ENCODE measurements around the gene OR10A3. TPM values are rescaled to one million over a fixed set of nuclear protein-coding genes. Genes with fewer than 3 reads are reported as not detected.

The OR10A3 gene
- total RNA-seq, 4 donors from 2014 or later = not detected

DNA sequence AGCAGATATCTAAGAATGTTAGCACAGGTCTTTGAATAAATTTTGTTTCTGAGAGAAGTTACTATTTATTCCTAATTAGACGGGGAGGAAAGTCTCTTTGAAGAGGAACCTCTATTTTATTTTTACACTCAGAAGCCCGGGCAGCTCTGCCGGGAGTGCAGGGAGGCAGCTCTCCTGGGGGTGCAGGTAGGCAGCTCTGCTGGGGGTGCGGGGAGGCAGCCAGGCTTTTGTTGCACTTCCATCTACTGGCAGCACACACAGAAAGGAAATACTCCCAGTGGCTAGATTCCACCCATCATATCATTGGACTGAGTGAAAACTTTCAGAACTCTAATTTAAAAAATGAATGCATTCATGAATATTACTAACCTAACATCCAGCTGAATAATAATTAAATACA is 35.0 kb downstream of the OR10A3 start:
- H3K9me3 ChIP-seq = no peaks in the 10 kb centered on the region
- no peak for ATAC-seq
- no peaks in the 10 kb centered on the region for H3K4me1 ChIP-seq
- peaks cover 8% of the 10 kb centered on the region for H3K27me3 ChIP-seq
- no peak overlapping the region for H3K27ac ChIP-seq
- TF ChIP-seq POLR2AphosphoS5 (IDR thresholded peaks at IDR 0.05) = no peak
- H3K36me3 ChIP-seq = no peaks in the 10 kb centered on the region
- no peak overlapping the region for H3K4me3 ChIP-seq
- 29 to 44% methylated on average over 3 to 4 of the region's 4 CpGs for WGBS, 2 donors (ENCODE audit: low coverage in 1 of 2)

DNA sequence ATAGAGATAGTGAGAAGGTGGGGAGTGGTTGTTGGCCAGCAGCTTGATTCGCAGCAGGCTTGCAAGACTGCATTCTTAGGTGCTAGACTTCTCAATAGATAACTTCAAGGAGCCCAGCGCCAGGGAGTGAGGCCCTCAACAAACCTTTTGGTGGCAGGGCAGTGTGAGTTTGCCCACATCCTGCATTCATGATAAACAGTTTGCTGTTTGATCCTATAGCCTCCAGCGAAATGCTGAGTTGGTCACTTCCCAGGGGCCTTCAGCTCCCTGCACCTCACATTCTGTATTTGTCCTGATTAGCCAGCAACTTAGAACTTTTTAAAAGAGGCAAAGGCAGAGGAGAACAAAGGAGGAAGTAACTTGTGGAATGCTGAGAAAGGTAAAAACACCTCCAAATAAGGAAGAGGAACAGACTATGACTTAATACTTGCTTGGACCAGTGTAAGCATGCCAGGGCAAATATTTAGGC is 35.5 kb downstream of the OR10A3 start:
- 37 to 50% methylated on average over 2 to 3 of the region's 3 CpGs for WGBS, 2 donors (ENCODE audit: low coverage in 1 of 2)
- ATAC-seq = no peak
- Histone ChIP-seq H3K36me3 (no peaks in the 10 kb centered on the region), H3K27ac (no peak overlapping the region), H3K27me3 (peaks cover 4% of the 10 kb centered on the region), H3K4me1 (no peaks in the 10 kb centered on the region), H3K9me3 (no peaks in the 10 kb centered on the region), H3K4me3 (no peak overlapping the region)
- TF ChIP-seq POLR2A (IDR thresholded peaks at IDR 0.05) (no peak), EP300 (IDR thresholded peaks at IDR 0.05) (no peak), POLR2AphosphoS5 (IDR thresholded peaks at IDR 0.05) (no peak)
- TF ChIP-seq, protein P1, sequence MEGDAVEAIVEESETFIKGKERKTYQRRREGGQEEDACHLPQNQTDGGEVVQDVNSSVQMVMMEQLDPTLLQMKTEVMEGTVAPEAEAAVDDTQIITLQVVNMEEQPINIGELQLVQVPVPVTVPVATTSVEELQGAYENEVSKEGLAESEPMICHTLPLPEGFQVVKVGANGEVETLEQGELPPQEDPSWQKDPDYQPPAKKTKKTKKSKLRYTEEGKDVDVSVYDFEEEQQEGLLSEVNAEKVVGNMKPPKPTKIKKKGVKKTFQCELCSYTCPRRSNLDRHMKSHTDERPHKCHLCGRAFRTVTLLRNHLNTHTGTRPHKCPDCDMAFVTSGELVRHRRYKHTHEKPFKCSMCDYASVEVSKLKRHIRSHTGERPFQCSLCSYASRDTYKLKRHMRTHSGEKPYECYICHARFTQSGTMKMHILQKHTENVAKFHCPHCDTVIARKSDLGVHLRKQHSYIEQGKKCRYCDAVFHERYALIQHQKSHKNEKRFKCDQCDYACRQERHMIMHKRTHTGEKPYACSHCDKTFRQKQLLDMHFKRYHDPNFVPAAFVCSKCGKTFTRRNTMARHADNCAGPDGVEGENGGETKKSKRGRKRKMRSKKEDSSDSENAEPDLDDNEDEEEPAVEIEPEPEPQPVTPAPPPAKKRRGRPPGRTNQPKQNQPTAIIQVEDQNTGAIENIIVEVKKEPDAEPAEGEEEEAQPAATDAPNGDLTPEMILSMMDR (IDR thresholded peaks at IDR 0.05) = no peak

DNA sequence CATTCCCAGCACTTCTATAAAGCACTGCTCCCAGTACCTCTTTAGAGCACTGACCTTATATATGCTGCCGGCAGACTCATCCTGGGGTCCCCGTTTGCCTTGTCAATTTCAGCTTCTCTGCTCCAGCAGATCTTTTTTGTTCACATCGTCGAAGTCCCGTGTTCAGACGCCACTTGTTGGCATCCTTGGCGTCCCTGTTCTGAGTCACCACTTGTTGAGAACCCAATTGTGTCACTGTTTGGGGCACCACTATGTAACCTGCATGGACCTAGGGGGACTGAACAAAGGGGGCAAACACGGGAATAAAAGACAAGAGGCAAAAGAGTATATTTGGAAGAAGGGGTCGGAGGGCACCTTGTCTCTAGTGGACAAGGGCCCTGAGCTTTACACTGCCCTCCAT is 36.0 kb downstream of the OR10A3 start:
- H3K9me3 ChIP-seq = no peaks in the 10 kb centered on the region
- no peak overlapping the region for H3K4me3 ChIP-seq
- H3K27ac ChIP-seq = no peak overlapping the region
- 50 to 73% methylated on average over 1 to 9 of the region's 9 CpGs for WGBS, 2 donors (ENCODE audit: low coverage in 1 of 2)
- no peaks in the 10 kb centered on the region for H3K4me1 ChIP-seq
- no peak for ATAC-seq
- H3K27me3 ChIP-seq = peaks cover 4% of the 10 kb centered on the region
- no peaks in the 10 kb centered on the region for H3K36me3 ChIP-seq
- TF ChIP-seq POLR2A (IDR thresholded peaks at IDR 0.05) (no peak), EP300 (IDR thresholded peaks at IDR 0.05) (no peak), POLR2AphosphoS5 (IDR thresholded peaks at IDR 0.05) (no peak)
- TF ChIP-seq, protein P1 (IDR thresholded peaks at IDR 0.05) = no peak

DNA sequence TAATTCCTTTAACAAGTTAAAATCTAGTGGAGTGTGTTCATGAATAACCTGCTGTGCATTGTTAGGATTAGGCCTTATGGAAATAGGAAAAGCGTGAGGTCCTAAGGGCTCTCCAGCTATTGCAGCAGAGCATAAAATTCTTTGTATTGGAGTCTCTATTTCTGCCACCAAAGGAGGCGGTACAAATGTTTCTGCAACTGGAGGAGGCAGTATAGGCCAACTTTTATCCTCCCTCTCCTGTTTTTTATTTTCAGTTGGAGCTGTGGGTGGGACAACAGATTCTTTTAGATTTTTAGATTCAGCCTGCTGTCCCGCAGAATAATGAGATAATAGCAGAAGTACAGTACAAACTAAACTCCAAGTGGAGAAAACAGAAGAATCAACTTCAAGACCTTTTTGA is 36.6 kb downstream of the OR10A3 start:
- no peak overlapping the region for H3K27ac ChIP-seq
- no peak for ATAC-seq
- H3K4me3 ChIP-seq = no peak overlapping the region
- no peaks in the 10 kb centered on the region for H3K36me3 ChIP-seq
- peaks cover 4% of the 10 kb centered on the region for H3K27me3 ChIP-seq
- 36 to 56% methylated on average over 3 of the region's 3 CpGs for WGBS, 2 donors (ENCODE audit: low coverage in 1 of 2)
- TF ChIP-seq POLR2A (IDR thresholded peaks at IDR 0.05) = no peak
- TF ChIP-seq, protein P1 (IDR thresholded peaks at IDR 0.05) = no peak
- TF ChIP-seq EP300 (IDR thresholded peaks at IDR 0.05) = no peak
- TF ChIP-seq POLR2AphosphoS5 (IDR thresholded peaks at IDR 0.05) = no peak
- no peaks in the 10 kb centered on the region for H3K4me1 ChIP-seq
- no peaks in the 10 kb centered on the region for H3K9me3 ChIP-seq

DNA sequence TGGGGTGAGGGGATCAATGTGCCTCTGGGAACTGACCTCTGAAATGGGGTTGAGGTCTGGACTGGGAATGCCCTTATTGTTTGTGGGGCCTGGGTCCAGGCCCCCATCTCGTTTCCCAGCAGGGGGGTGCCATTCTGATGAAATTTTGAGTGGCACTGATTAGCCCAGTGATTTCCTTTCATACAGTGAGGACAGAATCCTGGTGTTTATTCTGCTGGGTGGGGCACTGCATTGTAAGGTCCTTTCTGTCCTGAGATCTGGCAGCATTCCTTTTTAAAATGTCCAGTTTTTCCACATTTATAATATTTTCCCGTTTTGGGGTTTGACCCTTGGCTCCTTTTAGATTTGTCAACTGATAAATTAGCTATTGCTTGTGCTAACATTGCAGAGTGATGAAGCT is 37.6 kb downstream of the OR10A3 start:
- ATAC-seq = no peak
- Histone ChIP-seq H3K9me3 (no peaks in the 10 kb centered on the region), H3K4me3 (no peak overlapping the region), H3K36me3 (no peaks in the 10 kb centered on the region), H3K27me3 (peaks cover 4% of the 10 kb centered on the region), H3K27ac (no peak overlapping the region), H3K4me1 (no peaks in the 10 kb centered on the region)
- 33% methylated on average over 2 of the region's 2 CpGs; no CpG with 5 or more reads in 1 of the 2 donors for WGBS, 2 donors (ENCODE audit: low coverage in 1 of 2)
- TF ChIP-seq, protein P1 (IDR thresholded peaks at IDR 0.05) = no peak
- TF ChIP-seq EP300 (IDR thresholded peaks at IDR 0.05) = no peak
